NCI-H2196 treated with DMSO at 0.1 percent for 48 hours (cell line): ENCODE data around the gene MICAL3.
"Not testable (repeated sequence)": the region's sequence is repeated elsewhere in the genome, so short reads cannot be mapped to it uniquely, and the experiment has no call there.

Experiments used
- DNase-seq: peaks from one replicate; lab custom pipeline; 2025; ENCODE audit not compliant: unreplicated experiment; lab: John Stamatoyannopoulos, UW

The MICAL3 gene

GRCh38 chr22:17892376-17892775 lies 132.0 kb downstream of the MICAL3 start:
- no peak for DNase-seq

DNA sequence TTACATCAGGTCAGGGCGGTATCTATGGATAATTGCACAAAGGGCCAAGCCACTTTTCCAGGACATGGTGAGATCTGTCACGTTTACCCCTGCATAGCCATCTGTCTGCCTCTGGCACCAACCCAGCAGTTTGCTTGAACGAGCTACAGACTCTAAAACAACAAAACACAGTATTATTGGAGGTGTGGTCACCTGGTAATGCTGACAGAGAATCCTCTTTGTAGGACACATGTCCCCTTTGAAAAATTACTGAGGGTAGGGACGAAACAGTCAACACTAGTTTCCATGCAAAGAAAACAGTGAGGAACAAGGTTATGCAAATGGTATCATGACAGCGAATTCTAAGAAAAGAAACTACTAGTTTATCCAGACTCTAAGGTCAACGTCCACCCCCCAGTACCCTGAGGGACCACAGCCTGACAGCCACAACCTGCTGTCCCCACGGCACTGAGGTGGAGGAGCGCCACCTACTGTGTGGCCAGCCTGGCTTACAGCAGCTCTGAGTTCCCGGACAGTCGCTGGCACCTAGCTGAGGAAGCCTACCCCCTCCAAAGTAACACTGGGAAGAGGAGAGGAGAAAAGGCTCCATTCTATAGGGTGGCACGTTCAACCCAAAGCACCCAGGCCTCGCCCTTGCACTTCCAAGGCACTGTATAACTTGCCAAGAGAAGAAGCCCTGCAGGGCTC lies 132.7 kb downstream of the MICAL3 start:
- no peak for DNase-seq

DNA sequence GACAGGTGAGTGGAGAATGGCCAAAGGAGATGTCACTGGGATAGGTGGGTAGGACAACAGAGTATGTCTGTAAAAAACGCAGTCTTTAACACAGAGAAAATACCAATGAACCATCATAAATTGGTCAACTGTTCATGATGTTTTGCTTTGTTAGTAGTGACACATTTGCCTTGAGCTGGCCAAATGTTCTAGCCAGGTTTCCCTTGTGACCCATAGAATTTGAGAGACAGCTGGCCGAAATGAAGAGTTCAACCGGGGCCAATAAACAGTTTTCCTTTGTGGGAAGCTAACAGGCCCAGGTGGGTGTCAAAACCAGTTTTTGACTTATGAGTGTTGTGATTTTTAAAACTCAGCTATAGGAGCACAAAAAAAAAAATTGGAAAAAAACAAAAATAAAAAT lies 133.5 kb downstream of the MICAL3 start:
- DNase-seq = no peak

GRCh38 chr22:17890245-17890671 lies 134.1 kb downstream of the MICAL3 start:
- no peak for DNase-seq

GRCh38 chr22:17888855-17889254 lies 135.5 kb downstream of the MICAL3 start:
- DNase-seq = no peak

DNA sequence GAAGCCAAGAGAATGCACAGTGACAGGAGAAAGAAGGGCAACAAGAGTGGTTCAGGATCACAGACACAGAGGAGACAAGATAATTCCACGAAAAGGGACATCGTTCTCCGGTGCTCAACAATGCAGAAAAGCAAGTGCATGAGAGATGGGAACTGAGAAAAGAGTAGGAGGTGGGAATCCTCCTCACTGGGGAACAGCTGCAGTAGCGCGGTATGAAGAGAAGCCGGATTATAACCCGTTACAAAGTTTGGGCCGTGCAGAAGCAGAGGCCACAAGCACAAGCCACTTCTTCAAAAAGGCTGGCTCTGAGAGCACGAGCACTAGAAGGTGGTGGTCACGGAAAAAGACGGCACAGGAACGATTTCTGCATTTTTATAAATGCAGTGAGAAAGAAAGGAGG lies 135.9 kb downstream of the MICAL3 start:
- no peak for DNase-seq

- DNase-seq = no peak
Observed at GRCh38 chr22:17884893-17885292, 139.5 kb downstream of the MICAL3 start.

- DNase-seq = no peak
Observed at GRCh38 chr22:17884084-17884483, 140.3 kb downstream of the MICAL3 start.

DNA sequence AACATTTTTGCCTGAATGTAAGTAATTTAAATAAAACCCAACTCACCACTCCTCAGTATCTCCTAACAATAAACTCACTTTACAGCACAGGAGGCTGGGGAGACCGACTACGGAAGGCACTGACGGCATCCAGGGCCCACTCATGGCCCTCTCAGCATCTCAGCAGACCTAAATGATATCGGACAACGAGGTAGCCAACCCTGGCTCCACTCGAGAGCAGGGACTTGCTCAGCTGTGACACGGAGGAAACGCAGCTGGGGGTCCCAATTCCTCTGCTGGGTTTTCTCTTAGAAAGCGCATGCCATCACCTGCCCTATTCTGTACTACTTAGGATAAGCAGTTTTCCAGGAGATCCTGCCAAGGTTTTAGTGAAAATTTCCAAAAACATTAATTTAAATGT lies 141.0 kb downstream of the MICAL3 start:
- no peak for DNase-seq

- no peak for DNase-seq
Observed at GRCh38 chr22:17882727-17883126, 141.6 kb downstream of the MICAL3 start.

- DNase-seq = no peak
Observed at GRCh38 chr22:17882162-17882561, 142.2 kb downstream of the MICAL3 start.

DNA sequence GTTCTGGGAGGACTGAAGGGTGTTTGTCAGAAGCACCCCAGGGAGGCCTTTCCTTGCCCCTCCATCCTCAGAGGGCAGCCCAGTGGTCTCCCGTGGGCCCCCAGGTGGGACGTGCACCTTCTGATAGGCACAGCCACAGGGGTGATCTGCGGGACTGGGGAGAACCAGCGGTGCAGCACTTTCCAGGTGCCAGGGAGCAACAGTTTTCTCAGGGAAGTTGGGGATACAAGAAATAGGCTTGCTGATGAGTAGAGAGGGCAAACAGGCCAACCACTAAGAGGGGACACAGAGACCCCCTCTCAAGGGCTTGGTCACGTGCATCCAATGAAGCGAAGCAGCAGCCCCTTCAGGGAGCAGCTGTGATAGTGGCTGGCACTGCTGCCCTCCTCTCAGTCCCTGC lies 143.0 kb downstream of the MICAL3 start:
- DNase-seq = no peak

GRCh38 chr22:17880468-17880867 lies 143.9 kb downstream of the MICAL3 start:
- no peak for DNase-seq

- DNase-seq = no peak
Observed at GRCh38 chr22:17880020-17880419, 144.3 kb downstream of the MICAL3 start.

- no peak for DNase-seq
Observed at GRCh38 chr22:17878941-17879340, 145.4 kb downstream of the MICAL3 start.

DNA sequence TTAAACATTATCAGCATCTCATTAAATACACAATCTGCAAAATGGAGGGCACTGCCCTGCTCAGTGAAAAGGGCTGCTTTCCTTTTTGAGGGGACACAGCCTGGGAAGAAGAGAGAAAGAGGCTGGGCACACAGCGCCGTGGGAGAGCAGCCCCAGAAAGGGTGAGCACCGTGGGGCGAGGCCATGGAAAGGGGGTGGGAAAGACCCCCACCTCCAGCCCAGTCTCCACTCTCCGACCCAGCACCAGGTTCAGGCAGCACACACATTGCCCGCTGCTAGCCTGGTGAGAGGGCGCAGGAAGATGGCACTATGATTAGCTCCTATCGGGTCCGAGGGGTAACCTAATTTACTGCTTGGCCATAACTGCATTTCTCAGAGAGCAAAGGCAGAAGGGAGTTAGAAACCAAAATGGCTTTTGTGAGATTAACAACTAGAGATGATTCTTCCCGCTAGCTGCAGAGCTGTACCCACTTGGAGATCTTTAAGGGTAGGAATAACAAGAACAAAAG lies 146.1 kb downstream of the MICAL3 start:
- DNase-seq = no peak

GRCh38 chr22:17876878-17877855 lies 147.2 kb downstream of the MICAL3 start:
- not testable (repeated sequence) for DNase-seq

- no peak for DNase-seq
Observed at GRCh38 chr22:17876306-17876831, 148.0 kb downstream of the MICAL3 start.

DNA sequence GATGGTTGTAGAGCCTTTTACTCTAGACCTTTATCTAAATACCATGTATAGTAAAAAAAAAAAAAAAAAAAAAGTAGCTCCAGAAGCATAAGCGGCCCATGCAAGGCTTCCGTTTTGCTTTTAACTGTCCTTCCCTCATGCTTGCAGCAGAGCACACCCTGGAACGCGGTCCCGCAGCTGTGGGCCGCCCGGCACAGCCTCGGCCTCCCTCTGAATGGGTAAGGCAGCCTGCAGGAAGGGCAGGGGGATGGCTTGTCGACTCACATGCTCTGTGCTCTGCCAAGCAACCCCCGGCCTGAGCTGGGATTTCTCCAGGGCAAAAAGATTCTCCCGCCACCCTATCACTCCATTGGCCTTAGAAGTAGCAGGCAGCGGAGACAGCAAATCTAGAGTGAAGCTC lies 148.7 kb downstream of the MICAL3 start:
- no peak for DNase-seq

GRCh38 chr22:17875156-17875555 lies 149.2 kb downstream of the MICAL3 start:
- no peak for DNase-seq

GRCh38 chr22:17874231-17874905 lies 150.0 kb downstream of the MICAL3 start:
- no peak for DNase-seq
